ENCODE results near the gene MYT1. TPM values are rescaled to one million over a fixed set of nuclear protein-coding genes. Genes with fewer than 3 reads are reported as not detected.

The MYT1 gene
- total RNA-seq = not detected in 2 replicates
- polyA plus RNA-seq = not detected in 2 replicates
- not detected in 2 replicates for polyA plus RNA-seq (2012)
- polyA minus RNA-seq (ENCODE audit: low replicate concordance) = not detected in 2 replicates

- Histone ChIP-seq H3K4me2 (ENCODE audit: extremely low read depth, insufficient read depth, low read length) (no peak within 1 kb of the TSS), H3K27ac (ENCODE audit: insufficient read depth, low read length) (no peak within 1 kb of the TSS), H4K20me1 (ENCODE audit: control insufficient read depth, extremely low read depth, insufficient read depth, low read length) (no peaks in the 10 kb centered on the region), H3K27me3 (ENCODE audit: control insufficient read depth, insufficient read depth, low read length) (peaks cover 30% of the 10 kb centered on the region), H3K4me1 (ENCODE audit: control insufficient read depth, extremely low read depth, insufficient read depth, low read length) (no peaks in the 10 kb centered on the region), H3K9ac (ENCODE audit: insufficient read depth, low read length) (no peak within 1 kb of the TSS), H3K79me2 (ENCODE audit: control insufficient read depth, insufficient read depth, low read length) (no peaks in the 10 kb centered on the region), H3K36me3 (ENCODE audit: control insufficient read depth, insufficient read depth, low read length) (no peaks in the 10 kb centered on the region), H3K4me3 (replicated peaks in 1 of 4; ENCODE audit: control extremely low read depth in 1 of 4, insufficient read depth in 1 of 4, low read depth in 3 of 4, low read length in 4 of 4) (no peak within 1 kb of the TSS), H2AFZ (ENCODE audit: low read length) (no peak within 1 kb of the TSS), H3K9me3 (ENCODE audit: control insufficient read depth, insufficient read depth, low read depth, low read length) (no peaks in the 10 kb centered on the region)
- no peak for DNase-seq (ENCODE audit: low read depth in 2 of 2)
- TF ChIP-seq CTCF (conservative IDR thresholded peaks at IDR 0.05 in 1 of 2, IDR thresholded peaks at IDR 0.05 in 1 of 2; ENCODE audit: low read depth in 1 of 2, low read length in 2 of 2) (no peak), EZH2 (IDR thresholded peaks at IDR 0.05; ENCODE audit: low read length, missing control alignments) (no peak)
Measured at GRCh38 chr20:64164123-64164836, at the start of gene MYT1. Gene MYT1, plus strand, starts transcription at chr20:64164452. Its CDS starts 34,410 bp downstream, at chr20:64198862.

GRCh38 chr20:64115171-64115911 lies 48.9 kb upstream of the MYT1 start:
- DNase-seq (ENCODE audit: low read depth in 2 of 2) = no peak
- no peak for TF ChIP-seq CTCF (conservative IDR thresholded peaks at IDR 0.05 in 1 of 2, IDR thresholded peaks at IDR 0.05 in 1 of 2; ENCODE audit: low read depth in 1 of 2, low read length in 2 of 2)
- TF ChIP-seq EZH2 (IDR thresholded peaks at IDR 0.05; ENCODE audit: low read length, missing control alignments) = no peak
- no peak overlapping the region for H3K27ac ChIP-seq (ENCODE audit: insufficient read depth, low read length)

GRCh38 chr20:64116016-64116415 lies 48.2 kb upstream of the MYT1 start:
- Histone ChIP-seq H2AFZ (ENCODE audit: low read length) (no peak overlapping the region), H4K20me1 (ENCODE audit: control insufficient read depth, extremely low read depth, insufficient read depth, low read length) (no peaks in the 10 kb centered on the region), H3K4me3 (replicated peaks in 1 of 4; ENCODE audit: control extremely low read depth in 1 of 4, insufficient read depth in 1 of 4, low read depth in 3 of 4, low read length in 4 of 4) (no peak overlapping the region), H3K9me3 (ENCODE audit: control insufficient read depth, insufficient read depth, low read depth, low read length) (no peaks in the 10 kb centered on the region), H3K79me2 (ENCODE audit: control insufficient read depth, insufficient read depth, low read length) (no peaks in the 10 kb centered on the region), H3K4me1 (ENCODE audit: control insufficient read depth, extremely low read depth, insufficient read depth, low read length) (no peaks in the 10 kb centered on the region), H3K36me3 (ENCODE audit: control insufficient read depth, insufficient read depth, low read length) (no peaks in the 10 kb centered on the region), H3K27ac (ENCODE audit: insufficient read depth, low read length) (no peak overlapping the region), H3K4me2 (ENCODE audit: extremely low read depth, insufficient read depth, low read length) (no peak overlapping the region), H3K27me3 (ENCODE audit: control insufficient read depth, insufficient read depth, low read length) (peaks cover 2% of the 10 kb centered on the region), H3K9ac (ENCODE audit: insufficient read depth, low read length) (no peak overlapping the region)
- TF ChIP-seq EZH2 (IDR thresholded peaks at IDR 0.05; ENCODE audit: low read length, missing control alignments) (no peak), CTCF (conservative IDR thresholded peaks at IDR 0.05 in 1 of 2, IDR thresholded peaks at IDR 0.05 in 1 of 2; ENCODE audit: low read depth in 1 of 2, low read length in 2 of 2) (no peak)
- no peak for DNase-seq (ENCODE audit: low read depth in 2 of 2)

More at GRCh38 chr20:64115171-64115911, 48.9 kb upstream of the MYT1 start:
- no peaks in the 10 kb centered on the region for H3K9me3 ChIP-seq (ENCODE audit: control insufficient read depth, insufficient read depth, low read depth, low read length)
- H3K4me2 ChIP-seq (ENCODE audit: extremely low read depth, insufficient read depth, low read length) = no peak overlapping the region
- H3K4me3 ChIP-seq (replicated peaks in 1 of 4; ENCODE audit: control extremely low read depth in 1 of 4, insufficient read depth in 1 of 4, low read depth in 3 of 4, low read length in 4 of 4) = no peak overlapping the region
- no peak overlapping the region for H2AFZ ChIP-seq (ENCODE audit: low read length)
- no peaks in the 10 kb centered on the region for H3K79me2 ChIP-seq (ENCODE audit: control insufficient read depth, insufficient read depth, low read length)
- no peak overlapping the region for H3K9ac ChIP-seq (ENCODE audit: insufficient read depth, low read length)
- H3K27me3 ChIP-seq (ENCODE audit: control insufficient read depth, insufficient read depth, low read length) = peaks cover 2% of the 10 kb centered on the region
- H4K20me1 ChIP-seq (ENCODE audit: control insufficient read depth, extremely low read depth, insufficient read depth, low read length) = no peaks in the 10 kb centered on the region
- no peaks in the 10 kb centered on the region for H3K4me1 ChIP-seq (ENCODE audit: control insufficient read depth, extremely low read depth, insufficient read depth, low read length)
- no peaks in the 10 kb centered on the region for H3K36me3 ChIP-seq (ENCODE audit: control insufficient read depth, insufficient read depth, low read length)
